Upper lobe of left lung (tissue), 4 donors: Measurements from ENCODE around the gene ARHGEF4.

ENCODE experiments used
- POLR2A ChIP-seq, 4 donors: fragments of 450-650 bp; IDR thresholded peaks; one replicate each; pipeline ENCODE4 v1.5.1; 2016 to 2017; ENCODE audit warnings: antibody characterized with exemption in 4 of 4, mild to moderate bottlenecking in 2 of 4
- TF ChIP-seq, protein P1 (sequence below), 6 experiments: fragments of 450-650 bp in 4 of 6; fragments of 200-600 bp in 2 of 6; sonication (generic) in 2 of 6; IDR thresholded peaks; one replicate each; pipeline ENCODE4 v1.5.1; 2016 to 2019; ENCODE audit warnings: antibody characterized with exemption in 6 of 6

DNA sequence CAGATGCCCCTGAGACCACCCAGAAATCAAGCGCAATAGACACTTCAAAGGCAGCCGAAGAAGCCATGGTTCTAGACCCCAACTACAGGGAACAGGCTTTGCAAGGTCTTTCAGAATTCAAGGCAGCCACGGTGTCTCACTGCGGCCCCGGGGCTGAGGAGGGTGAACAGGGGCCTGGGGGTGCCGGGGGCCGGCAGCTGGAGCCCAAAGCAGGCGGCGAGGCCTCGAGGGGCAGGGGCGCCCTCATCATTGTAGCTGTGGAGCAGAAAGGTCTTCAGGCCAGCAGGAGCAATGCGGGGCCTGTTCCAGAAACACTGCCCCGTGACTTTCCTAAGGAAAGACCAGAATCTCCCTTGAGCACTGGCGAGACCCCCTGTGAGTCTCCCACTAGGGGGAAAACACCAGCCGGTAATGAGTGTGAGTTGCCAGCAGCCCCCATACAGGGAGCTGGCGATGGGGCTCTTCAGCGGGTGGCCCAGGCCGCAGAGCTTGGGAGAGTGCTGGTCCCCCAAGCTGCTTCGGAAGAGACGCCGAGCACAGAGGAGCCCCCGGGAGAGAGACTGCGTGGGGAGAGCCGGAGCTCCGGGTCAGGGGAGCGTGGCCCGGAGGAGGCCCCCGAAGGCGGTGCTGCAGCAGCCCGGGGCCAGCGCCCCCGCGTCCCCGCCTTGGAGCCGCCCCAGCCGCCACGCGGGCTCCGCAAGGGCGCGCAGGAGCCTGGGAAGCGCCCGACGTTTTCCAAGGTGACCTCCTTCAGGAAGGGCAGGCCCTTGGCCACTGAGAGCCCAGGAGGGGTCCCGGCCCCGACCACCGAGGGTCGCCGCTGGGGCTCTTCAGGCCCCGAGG is 79.1 kb downstream of the ARHGEF4 start:
- TF ChIP-seq, protein P1, sequence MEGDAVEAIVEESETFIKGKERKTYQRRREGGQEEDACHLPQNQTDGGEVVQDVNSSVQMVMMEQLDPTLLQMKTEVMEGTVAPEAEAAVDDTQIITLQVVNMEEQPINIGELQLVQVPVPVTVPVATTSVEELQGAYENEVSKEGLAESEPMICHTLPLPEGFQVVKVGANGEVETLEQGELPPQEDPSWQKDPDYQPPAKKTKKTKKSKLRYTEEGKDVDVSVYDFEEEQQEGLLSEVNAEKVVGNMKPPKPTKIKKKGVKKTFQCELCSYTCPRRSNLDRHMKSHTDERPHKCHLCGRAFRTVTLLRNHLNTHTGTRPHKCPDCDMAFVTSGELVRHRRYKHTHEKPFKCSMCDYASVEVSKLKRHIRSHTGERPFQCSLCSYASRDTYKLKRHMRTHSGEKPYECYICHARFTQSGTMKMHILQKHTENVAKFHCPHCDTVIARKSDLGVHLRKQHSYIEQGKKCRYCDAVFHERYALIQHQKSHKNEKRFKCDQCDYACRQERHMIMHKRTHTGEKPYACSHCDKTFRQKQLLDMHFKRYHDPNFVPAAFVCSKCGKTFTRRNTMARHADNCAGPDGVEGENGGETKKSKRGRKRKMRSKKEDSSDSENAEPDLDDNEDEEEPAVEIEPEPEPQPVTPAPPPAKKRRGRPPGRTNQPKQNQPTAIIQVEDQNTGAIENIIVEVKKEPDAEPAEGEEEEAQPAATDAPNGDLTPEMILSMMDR (IDR thresholded peaks at IDR 0.05): no peak
- no peak for TF ChIP-seq POLR2A (IDR thresholded peaks at IDR 0.05)
